ENCODE results near the gene NTHL1. TPM values are rescaled to one million over a fixed set of nuclear protein-coding genes. Genes with fewer than 3 reads are reported as not detected.

NTHL1 gene
- total and polyA plus RNA-seq, 2 of the 4 experiments (the other 2 are of a cell fraction): 22.8 to 28.0 TPM

DNA sequence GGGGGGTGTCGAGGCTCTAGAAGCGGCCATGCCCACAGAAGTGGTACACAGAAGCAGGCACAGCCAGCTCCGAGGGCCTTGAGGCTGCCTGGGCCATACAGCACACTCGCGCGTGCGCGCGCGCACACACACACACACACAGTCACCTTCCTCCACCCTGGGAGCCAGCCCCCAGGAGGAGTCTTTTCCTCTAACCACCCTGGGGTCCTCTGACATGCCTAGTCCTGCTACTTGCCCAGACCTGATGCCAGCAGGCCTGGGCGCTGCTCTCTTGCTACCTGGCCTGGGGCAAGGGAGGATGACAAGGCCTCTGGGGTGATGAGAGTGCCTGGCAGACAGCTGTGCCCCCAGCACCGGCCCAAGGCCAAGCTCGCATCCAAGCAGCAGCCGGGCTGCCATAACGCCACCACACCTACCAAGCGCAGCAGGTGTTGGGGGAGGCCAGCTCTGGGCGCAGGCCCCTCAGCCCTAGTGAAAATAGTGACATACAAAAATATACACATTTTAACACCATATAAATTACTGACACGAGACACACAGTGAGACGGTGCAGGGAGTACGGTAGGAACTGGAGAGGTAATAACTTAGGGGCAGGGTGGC lies 41.2 kb upstream of the NTHL1 start:
- dilution Hi-C loops (cut with HindIII; ENCODE audit: low sequenced_read_pairs, unreplicated experiment) (no loop called here), in situ Hi-C loops (cut with MboI; ENCODE audit: low sequenced_read_pairs) (no loop called here), intact Hi-C loops (cut with micrococcal nuclease) (no loop called here)
- CTCF ChIA-PET: no interaction called here
- no peak for DNase-seq
- H3K9me3 ChIP-seq (ENCODE audit: control insufficient read depth, insufficient read depth, low read length): no peaks in the 10 kb centered on the region
- no peaks in the 10 kb centered on the region for H3K9me1 ChIP-seq (ENCODE audit: insufficient read depth, low read length)
- H4K8ac ChIP-seq (ENCODE audit: low read depth in 2 of 2, low read length in 2 of 2): no peak overlapping the region
- no peak for ATAC-seq (ENCODE audit: low read depth)
- no peak overlapping the region for H3K4ac ChIP-seq (ENCODE audit: low read depth, low read length)
- H2BK20ac ChIP-seq (ENCODE audit: low read depth, low read length): no peak overlapping the region
- H2BK5ac ChIP-seq (ENCODE audit: low read depth, low read length, poor library complexity, severe bottlenecking): no peak overlapping the region
- H3K14ac ChIP-seq (replicated peaks; ENCODE audit: low read depth, low read length): no peak overlapping the region
- H2BK15ac ChIP-seq (ENCODE audit: low read depth, low read length): no peak overlapping the region
- WGBS, 2 experiments (ENCODE audit: extremely low coverage in 2 of 2, insufficient read length in 1 of 2): 78% methylated on average over 9 of the region's 20 CpGs; no CpG with 5 or more reads in 1 of the 2 experiments
- H3K18ac ChIP-seq (ENCODE audit: low read depth, low read length): no peak overlapping the region
- H2AK5ac ChIP-seq (ENCODE audit: low read depth, low read length): no peak overlapping the region
- POLR2A ChIA-PET (ENCODE audit: unreplicated experiment): no interaction called here
- no peak for TF ChIP-seq MAFK (IDR thresholded peaks at IDR 0.05; ENCODE audit: low read depth, low read length)
- TF ChIP-seq RAD21 (IDR thresholded peaks at IDR 0.05; ENCODE audit: low read length): no peak
- TF ChIP-seq RFX5 (IDR thresholded peaks at IDR 0.05; ENCODE audit: low read depth, low read length): no peak
- TF ChIP-seq USF2 (IDR thresholded peaks at IDR 0.05; ENCODE audit: low read depth, low read length): no peak
- no peak for TF ChIP-seq MAZ (IDR thresholded peaks at IDR 0.05; ENCODE audit: borderline replicate concordance, low read depth, low read length)
- TF ChIP-seq FOS (IDR thresholded peaks at IDR 0.05; ENCODE audit: low read depth, low read length): no peak
- TF ChIP-seq RCOR1 (IDR thresholded peaks at IDR 0.05; ENCODE audit: insufficient replicate concordance, low read length): no peak
- no peak for TF ChIP-seq SMC3 (IDR thresholded peaks at IDR 0.05; ENCODE audit: low read depth, low read length)
- no peak for TF ChIP-seq NFE2L2 (IDR thresholded peaks at IDR 0.05; ENCODE audit: low read depth, low read length)
- TF ChIP-seq POLR2A (IDR thresholded peaks at IDR 0.05; ENCODE audit: low read depth, low read length): no peak
- TF ChIP-seq CHD1 (IDR thresholded peaks at IDR 0.05; ENCODE audit: low read depth, low read length): no peak
- TF ChIP-seq, protein P1, sequence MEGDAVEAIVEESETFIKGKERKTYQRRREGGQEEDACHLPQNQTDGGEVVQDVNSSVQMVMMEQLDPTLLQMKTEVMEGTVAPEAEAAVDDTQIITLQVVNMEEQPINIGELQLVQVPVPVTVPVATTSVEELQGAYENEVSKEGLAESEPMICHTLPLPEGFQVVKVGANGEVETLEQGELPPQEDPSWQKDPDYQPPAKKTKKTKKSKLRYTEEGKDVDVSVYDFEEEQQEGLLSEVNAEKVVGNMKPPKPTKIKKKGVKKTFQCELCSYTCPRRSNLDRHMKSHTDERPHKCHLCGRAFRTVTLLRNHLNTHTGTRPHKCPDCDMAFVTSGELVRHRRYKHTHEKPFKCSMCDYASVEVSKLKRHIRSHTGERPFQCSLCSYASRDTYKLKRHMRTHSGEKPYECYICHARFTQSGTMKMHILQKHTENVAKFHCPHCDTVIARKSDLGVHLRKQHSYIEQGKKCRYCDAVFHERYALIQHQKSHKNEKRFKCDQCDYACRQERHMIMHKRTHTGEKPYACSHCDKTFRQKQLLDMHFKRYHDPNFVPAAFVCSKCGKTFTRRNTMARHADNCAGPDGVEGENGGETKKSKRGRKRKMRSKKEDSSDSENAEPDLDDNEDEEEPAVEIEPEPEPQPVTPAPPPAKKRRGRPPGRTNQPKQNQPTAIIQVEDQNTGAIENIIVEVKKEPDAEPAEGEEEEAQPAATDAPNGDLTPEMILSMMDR (conservative IDR thresholded peaks at IDR 0.05; ENCODE audit: low read depth, low read length): no peak
- TF ChIP-seq CEBPB (IDR thresholded peaks at IDR 0.05; ENCODE audit: low read depth, low read length): no peak
- TF ChIP-seq BHLHE40 (IDR thresholded peaks at IDR 0.05; ENCODE audit: low read depth, low read length): no peak
- TF ChIP-seq ELK1 (IDR thresholded peaks at IDR 0.05; ENCODE audit: borderline replicate concordance, low read depth, low read length): no peak
- TF ChIP-seq MXI1 (IDR thresholded peaks at IDR 0.05; ENCODE audit: borderline replicate concordance, low read depth, low read length): no peak
- no TSS peak for BruUV-seq (replicated peaks)
- H3K4me1 ChIP-seq (ENCODE audit: control insufficient read depth, insufficient read depth, low read length): no peaks in the 10 kb centered on the region
- no peak overlapping the region for H4K5ac ChIP-seq (ENCODE audit: low read depth, low read length)
- no peak overlapping the region for H2AFZ ChIP-seq (replicated peaks; ENCODE audit: low read length, poor library complexity)
- no peak overlapping the region for H4K91ac ChIP-seq (ENCODE audit: insufficient read depth, low read depth, low read length)
- H3K23ac ChIP-seq (ENCODE audit: low read depth, low read length): no peak overlapping the region
- no peak overlapping the region for H2BK120ac ChIP-seq (ENCODE audit: low read depth, low read length)
- H3K79me1 ChIP-seq (ENCODE audit: low read depth in 1 of 2, low read length in 2 of 2): peaks cover 0 to 12% of the 10 kb centered on the region in 2 experiments; a peak in 1 of 4 replicates
- no peaks in the 10 kb centered on the region for H3K27me3 ChIP-seq (ENCODE audit: control insufficient read depth, insufficient read depth, low read length)
- no peak overlapping the region for H3K4me3 ChIP-seq (ENCODE audit: insufficient read depth, low read depth, low read length)
- H3K36me3 ChIP-seq (ENCODE audit: control insufficient read depth, insufficient read depth, low read length): peaks cover 91% of the 10 kb centered on the region
- H3K27ac ChIP-seq (ENCODE audit: insufficient read depth, low read length): no peak overlapping the region
- H3K56ac ChIP-seq (ENCODE audit: extremely low read depth, insufficient read depth, low read length): no peak overlapping the region
- H2AK9ac ChIP-seq (replicated peaks; ENCODE audit: low read depth, low read length, poor library complexity): no peak overlapping the region
- peaks cover 21% of the 10 kb centered on the region for H4K20me1 ChIP-seq (ENCODE audit: insufficient read depth, low read length)
- no peak overlapping the region for H3K4me2 ChIP-seq (ENCODE audit: low read depth, low read length)
- H3K9ac ChIP-seq (ENCODE audit: low read depth, low read length): no peak overlapping the region
